GM12874 (cell line): ENCODE results near the gene BSND.

Experiments
- CTCF ChIP-seq: IDR thresholded peaks from 2 replicates; pipeline ENCODE4 v1.5.1; 2011; ENCODE audit warnings: low read depth, mild to moderate bottlenecking, control low read depth, low read length, moderate library complexity; ENCODE audit not compliant: insufficient read depth

BSND gene

GRCh38 chr1:54977533-54978297 lies 21.0 kb upstream of the BSND start:
- no peak for TF ChIP-seq CTCF

GRCh38 chr1:54978528-54979326 lies 20.0 kb upstream of the BSND start:
- no peak for TF ChIP-seq CTCF

- no peak for TF ChIP-seq CTCF
Measured at GRCh38 chr1:54979327-54979891, 19.3 kb upstream of the BSND start.

GRCh38 chr1:54980046-54980527 lies 18.6 kb upstream of the BSND start:
- no peak for TF ChIP-seq CTCF

GRCh38 chr1:54980528-54981241 lies 18.0 kb upstream of the BSND start, which contains the start of gene TMEM61:
Gene TMEM61 (plus strand): TSS chr1:54980628. CDS start chr1:54981066, 438 bp downstream.
- no peak for TF ChIP-seq CTCF

- no peak for TF ChIP-seq CTCF
Measured at GRCh38 chr1:54981466-54981865, 17.3 kb upstream of the BSND start.
